ENCODE measurements around the gene BIRC5. TPM values are rescaled to one million over a fixed set of nuclear protein-coding genes. Genes with fewer than 3 reads are reported as not detected.

BIRC5 gene
- total RNA-seq, 1 experiment from 2014 or later = 119 TPM

DNA sequence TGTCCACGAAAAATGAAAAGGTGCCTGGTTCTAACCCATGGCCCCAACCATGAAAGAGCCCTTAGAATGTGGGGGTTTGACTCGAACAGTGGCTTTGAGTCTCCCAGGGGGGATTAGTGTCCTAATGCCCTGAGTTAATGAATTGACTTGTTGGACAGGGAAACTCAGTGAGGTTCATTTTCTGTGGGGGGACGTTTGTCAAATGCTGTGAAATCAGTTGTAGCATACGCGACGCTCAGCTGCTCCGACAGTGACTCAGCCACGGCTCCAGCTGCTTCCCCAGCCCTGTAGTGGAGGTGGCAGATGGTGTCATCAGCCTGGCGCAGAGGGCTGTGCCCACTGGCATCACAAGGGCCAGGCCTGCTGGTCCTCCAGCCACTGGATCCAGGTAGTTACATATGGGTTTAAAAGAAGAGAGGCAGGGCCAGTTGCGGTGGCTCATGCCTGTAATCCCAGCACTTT lies 13.4 kb downstream of the BIRC5 start:
- Histone ChIP-seq H3K27ac (ENCODE audit: low read length) (no peak overlapping the region), H3K9me3 (ENCODE audit: control insufficient read depth, insufficient read depth, low read depth, low read length) (no peaks in the 10 kb centered on the region), H3K27me3 (ENCODE audit: control insufficient read depth, insufficient read depth, low read length) (no peaks in the 10 kb centered on the region), H3K4me3 (ENCODE audit: low read depth in 2 of 2, low read length in 2 of 2) (no peak overlapping the region), H3K36me3 (ENCODE audit: control insufficient read depth, insufficient read depth, low read length) (peaks cover 7% of the 10 kb centered on the region; the same call in 1 of the 2 replicates), H3K4me1 (ENCODE audit: control insufficient read depth, insufficient read depth, low read length) (no peaks in the 10 kb centered on the region)
- in situ Hi-C loops (cut with HindIII; ENCODE audit: low pct_unique_long_range_greater_than_20kb, low sequenced_read_pairs) (no loop called here), intact Hi-C loops (cut with micrococcal nuclease; ENCODE audit: unreplicated experiment) (no loop called here)
- ChIA-PET POLR2A (no interaction called here), CTCF (interaction anchor here (0.5 to 1.2 kb wide), 2 partner anchors 27 to 58 kb away, joined by 4 read pairs; no protein-coding TSS in a partner anchor)
- no peak for DNase-seq (ENCODE audit: low read depth, low spot score)
- no peak for ATAC-seq
- TF ChIP-seq, protein P1, sequence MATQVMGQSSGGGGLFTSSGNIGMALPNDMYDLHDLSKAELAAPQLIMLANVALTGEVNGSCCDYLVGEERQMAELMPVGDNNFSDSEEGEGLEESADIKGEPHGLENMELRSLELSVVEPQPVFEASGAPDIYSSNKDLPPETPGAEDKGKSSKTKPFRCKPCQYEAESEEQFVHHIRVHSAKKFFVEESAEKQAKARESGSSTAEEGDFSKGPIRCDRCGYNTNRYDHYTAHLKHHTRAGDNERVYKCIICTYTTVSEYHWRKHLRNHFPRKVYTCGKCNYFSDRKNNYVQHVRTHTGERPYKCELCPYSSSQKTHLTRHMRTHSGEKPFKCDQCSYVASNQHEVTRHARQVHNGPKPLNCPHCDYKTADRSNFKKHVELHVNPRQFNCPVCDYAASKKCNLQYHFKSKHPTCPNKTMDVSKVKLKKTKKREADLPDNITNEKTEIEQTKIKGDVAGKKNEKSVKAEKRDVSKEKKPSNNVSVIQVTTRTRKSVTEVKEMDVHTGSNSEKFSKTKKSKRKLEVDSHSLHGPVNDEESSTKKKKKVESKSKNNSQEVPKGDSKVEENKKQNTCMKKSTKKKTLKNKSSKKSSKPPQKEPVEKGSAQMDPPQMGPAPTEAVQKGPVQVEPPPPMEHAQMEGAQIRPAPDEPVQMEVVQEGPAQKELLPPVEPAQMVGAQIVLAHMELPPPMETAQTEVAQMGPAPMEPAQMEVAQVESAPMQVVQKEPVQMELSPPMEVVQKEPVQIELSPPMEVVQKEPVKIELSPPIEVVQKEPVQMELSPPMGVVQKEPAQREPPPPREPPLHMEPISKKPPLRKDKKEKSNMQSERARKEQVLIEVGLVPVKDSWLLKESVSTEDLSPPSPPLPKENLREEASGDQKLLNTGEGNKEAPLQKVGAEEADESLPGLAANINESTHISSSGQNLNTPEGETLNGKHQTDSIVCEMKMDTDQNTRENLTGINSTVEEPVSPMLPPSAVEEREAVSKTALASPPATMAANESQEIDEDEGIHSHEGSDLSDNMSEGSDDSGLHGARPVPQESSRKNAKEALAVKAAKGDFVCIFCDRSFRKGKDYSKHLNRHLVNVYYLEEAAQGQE (IDR thresholded peaks at IDR 0.05; ENCODE audit: insufficient read depth in 1 of 2, low read depth in 2 of 2, low read length in 1 of 2) = no peak
- TF ChIP-seq, protein P2, sequence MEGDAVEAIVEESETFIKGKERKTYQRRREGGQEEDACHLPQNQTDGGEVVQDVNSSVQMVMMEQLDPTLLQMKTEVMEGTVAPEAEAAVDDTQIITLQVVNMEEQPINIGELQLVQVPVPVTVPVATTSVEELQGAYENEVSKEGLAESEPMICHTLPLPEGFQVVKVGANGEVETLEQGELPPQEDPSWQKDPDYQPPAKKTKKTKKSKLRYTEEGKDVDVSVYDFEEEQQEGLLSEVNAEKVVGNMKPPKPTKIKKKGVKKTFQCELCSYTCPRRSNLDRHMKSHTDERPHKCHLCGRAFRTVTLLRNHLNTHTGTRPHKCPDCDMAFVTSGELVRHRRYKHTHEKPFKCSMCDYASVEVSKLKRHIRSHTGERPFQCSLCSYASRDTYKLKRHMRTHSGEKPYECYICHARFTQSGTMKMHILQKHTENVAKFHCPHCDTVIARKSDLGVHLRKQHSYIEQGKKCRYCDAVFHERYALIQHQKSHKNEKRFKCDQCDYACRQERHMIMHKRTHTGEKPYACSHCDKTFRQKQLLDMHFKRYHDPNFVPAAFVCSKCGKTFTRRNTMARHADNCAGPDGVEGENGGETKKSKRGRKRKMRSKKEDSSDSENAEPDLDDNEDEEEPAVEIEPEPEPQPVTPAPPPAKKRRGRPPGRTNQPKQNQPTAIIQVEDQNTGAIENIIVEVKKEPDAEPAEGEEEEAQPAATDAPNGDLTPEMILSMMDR (IDR thresholded peaks at IDR 0.05) = no peak
- TF ChIP-seq SIN3A (IDR thresholded peaks at IDR 0.05; ENCODE audit: borderline replicate concordance, insufficient read depth, low read depth, low read length) = no peak
- no peak for TF ChIP-seq TCF7L2 (IDR thresholded peaks at IDR 0.05; ENCODE audit: low read depth, low read length)
- no peak for TF ChIP-seq POLR2AphosphoS5 (IDR thresholded peaks at IDR 0.05; ENCODE audit: low read depth, low read length)
- no TSS peak for BruUV-seq (replicated peaks)

DNA sequence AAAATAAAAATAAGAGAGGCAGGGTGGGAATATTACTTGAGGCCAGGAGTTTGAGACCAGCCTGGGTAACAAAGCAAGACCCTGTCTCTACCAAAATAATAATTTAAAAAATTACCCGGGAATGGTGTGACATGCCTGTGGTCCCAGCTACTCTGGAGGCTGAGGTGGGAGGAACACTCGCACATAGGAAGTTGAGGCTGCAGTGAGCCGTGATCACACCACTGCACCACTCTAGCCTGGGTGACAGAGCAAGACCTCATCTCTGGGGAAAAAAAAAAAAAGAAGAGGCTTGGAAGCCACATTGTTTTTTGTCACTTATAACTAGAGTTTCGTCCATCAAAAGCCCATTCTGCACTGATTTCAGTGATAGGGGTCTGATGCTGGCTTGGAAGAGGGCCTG lies 14.1 kb downstream of the BIRC5 start:
- no TSS peak for BruUV-seq (replicated peaks)
- CTCF ChIA-PET = interaction anchor here (0.5 kb wide), 1 partner anchor 26 kb away, joined by 4 read pairs; no protein-coding TSS in a partner anchor
- TF ChIP-seq SIN3A (IDR thresholded peaks at IDR 0.05; ENCODE audit: borderline replicate concordance, insufficient read depth, low read depth, low read length) (no peak), TCF7L2 (IDR thresholded peaks at IDR 0.05; ENCODE audit: low read depth, low read length) (no peak), POLR2AphosphoS5 (IDR thresholded peaks at IDR 0.05; ENCODE audit: low read depth, low read length) (no peak)
- TF ChIP-seq, protein P2 (IDR thresholded peaks at IDR 0.05) = no peak
- TF ChIP-seq, protein P1 (IDR thresholded peaks at IDR 0.05; ENCODE audit: insufficient read depth in 1 of 2, low read depth in 2 of 2, low read length in 1 of 2) = no peak
- in situ Hi-C loops (cut with HindIII; ENCODE audit: low pct_unique_long_range_greater_than_20kb, low sequenced_read_pairs) (no loop called here), intact Hi-C loops (cut with micrococcal nuclease; ENCODE audit: unreplicated experiment) (no loop called here)
- H3K27me3 ChIP-seq (ENCODE audit: control insufficient read depth, insufficient read depth, low read length) = no peaks in the 10 kb centered on the region
- DNase-seq (ENCODE audit: low read depth, low spot score) = no peak
- no peaks in the 10 kb centered on the region for H3K9me3 ChIP-seq (ENCODE audit: control insufficient read depth, insufficient read depth, low read depth, low read length)
- POLR2A ChIA-PET = interaction anchor here (0.6 kb wide), 1 partner anchor 16 kb away, joined by 3 read pairs; no protein-coding TSS in a partner anchor
- peaks cover 5% of the 10 kb centered on the region; the same call in 1 of the 2 replicates for H3K36me3 ChIP-seq (ENCODE audit: control insufficient read depth, insufficient read depth, low read length)
- no peak overlapping the region for H3K4me3 ChIP-seq (ENCODE audit: low read depth in 2 of 2, low read length in 2 of 2)
- no peak overlapping the region for H3K27ac ChIP-seq (ENCODE audit: low read length)
- no peaks in the 10 kb centered on the region for H3K4me1 ChIP-seq (ENCODE audit: control insufficient read depth, insufficient read depth, low read length)
- ATAC-seq = no peak
